ENCODE data around the gene MYOC. TPM values are rescaled to one million over a fixed set of nuclear protein-coding genes. Genes with fewer than 3 reads are reported as not detected.
"Not testable (repeated sequence)": the region's sequence is repeated elsewhere in the genome, so short reads cannot be mapped to it uniquely, and the experiment has no call there.

The MYOC gene
- total RNA-seq, 3 donors from 2014 or later, result 0.75 to 3.8 (median 0.75) TPM

GRCh38 chr1:171623651-171624331, 28.7 kb downstream of the MYOC start:
- TF ChIP-seq CTCF (IDR thresholded peaks at IDR 0.05), result no peak
- no peak for ATAC-seq
- Histone ChIP-seq H3K9me3 (no peaks in the 10 kb centered on the region), H3K36me3 (ENCODE audit: low read depth) (no peaks in the 10 kb centered on the region), H3K4me1 (ENCODE audit: low read depth) (no peaks in the 10 kb centered on the region), H3K4me3 (no peak overlapping the region)
- DNase-seq, result no peak
- intact Hi-C loops (cut with DNase I, micrococcal nuclease), result no loop called here

GRCh38 chr1:171622152-171622462, 30.4 kb downstream of the MYOC start, which contains the start of gene MYOCOS:
Gene MYOCOS, plus strand, starts transcription at chr1:171622243. Its CDS starts 1,641 bp downstream, at chr1:171623884.
- no peaks in the 10 kb centered on the region for H3K4me1 ChIP-seq (ENCODE audit: low read depth)
- no peak for TF ChIP-seq CTCF (IDR thresholded peaks at IDR 0.05)
- no peak for ATAC-seq
- intact Hi-C loops (cut with DNase I, micrococcal nuclease), result no loop called here
- no peaks in the 10 kb centered on the region for H3K36me3 ChIP-seq (ENCODE audit: low read depth)
- H3K9me3 ChIP-seq, result no peaks in the 10 kb centered on the region
- H3K4me3 ChIP-seq, result no peak within 1 kb of the TSS
- DNase-seq, result no peak

- intact Hi-C loops (cut with DNase I, micrococcal nuclease), result no loop called here
Measured at GRCh38 chr1:171616586-171616985, 35.9 kb downstream of the MYOC start.

GRCh38 chr1:171615122-171615906, 37.2 kb downstream of the MYOC start:
- DNase-seq; H3K9me3 ChIP-seq; intact Hi-C loops (cut with DNase I, micrococcal nuclease); H3K4me1 ChIP-seq (ENCODE audit: low read depth); ATAC-seq; H3K36me3 ChIP-seq (ENCODE audit: low read depth); H3K4me3 ChIP-seq: not testable (repeated sequence)

More at GRCh38 chr1:171616586-171616985, 35.9 kb downstream of the MYOC start:
- no peaks in the 10 kb centered on the region for H3K36me3 ChIP-seq (ENCODE audit: low read depth)
- H3K4me1 ChIP-seq (ENCODE audit: low read depth), result no peaks in the 10 kb centered on the region
- H3K4me3 ChIP-seq, result no peak overlapping the region
- no peak for TF ChIP-seq CTCF (IDR thresholded peaks at IDR 0.05)
- ATAC-seq (no peak), DNase-seq (no peak)
- H3K9me3 ChIP-seq, result no peaks in the 10 kb centered on the region

- TF ChIP-seq CTCF (IDR thresholded peaks at IDR 0.05), result no peak
- intact Hi-C loops (cut with DNase I, micrococcal nuclease), result no loop called here
- no peaks in the 10 kb centered on the region for H3K36me3 ChIP-seq (ENCODE audit: low read depth)
Measured at GRCh38 chr1:171613282-171613681, 39.2 kb downstream of the MYOC start.

GRCh38 chr1:171611306-171611705, 41.2 kb downstream of the MYOC start:
- DNase-seq, result no peak
- intact Hi-C loops (cut with DNase I, micrococcal nuclease), result no loop called here
- Histone ChIP-seq H3K9me3 (no peaks in the 10 kb centered on the region), H3K4me1 (ENCODE audit: low read depth) (no peaks in the 10 kb centered on the region), H3K36me3 (ENCODE audit: low read depth) (no peaks in the 10 kb centered on the region), H3K4me3 (no peak overlapping the region)
- no peak for ATAC-seq
- no peak for TF ChIP-seq CTCF (IDR thresholded peaks at IDR 0.05)

More at GRCh38 chr1:171613282-171613681, 39.2 kb downstream of the MYOC start:
- H3K4me1 ChIP-seq (ENCODE audit: low read depth), result no peaks in the 10 kb centered on the region
- no peaks in the 10 kb centered on the region for H3K9me3 ChIP-seq
- ATAC-seq (no peak), DNase-seq (no peak)
- H3K4me3 ChIP-seq, result no peak overlapping the region

All from mucosa of descending colon (tissue), 3 donors.